Transverse colon (tissue), 4 donors: ENCODE measurements around the gene RABGEF1. TPM values are rescaled to one million over a fixed set of nuclear protein-coding genes. Genes with fewer than 3 reads are reported as not detected.

Source experiments
- DNase-seq: peaks from one replicate; pipeline ENCODE4 v3.0.0-alpha.2; 2019
- H3K27ac ChIP-seq, 4 donors: fragments of 200-600 bp; sonication (generic); 2 replicates each; pipeline ENCODE4 v1.5.1; 2016 to 2018; ENCODE audit warnings: inconsistent platforms in 4 of 4
- H3K27me3 ChIP-seq: fragments of 200-600 bp; sonication (generic); 2 replicates; pipeline ENCODE4 v1.5.1; 2017; ENCODE audit warnings: inconsistent platforms
- H3K36me3 ChIP-seq, 4 donors: fragments of 200-600 bp; sonication (generic); 2 replicates each; pipeline ENCODE4 v1.5.1; 2017 to 2019; ENCODE audit warnings: inconsistent platforms in 4 of 4
- H3K4me1 ChIP-seq, 4 donors: fragments of 200-600 bp; sonication (generic); 2 replicates each; pipeline ENCODE4 v1.5.1; 2017 to 2020; ENCODE audit warnings: inconsistent platforms in 4 of 4
- H3K4me3 ChIP-seq, 4 donors: fragments of 200-600 bp; sonication (generic); 1 replicate in 1 of 4; 2 replicates in 3 of 4; pipeline versions ENCODE4 v1.5.1 to v1.6.1; 2017 to 2019; ENCODE audit warnings: inconsistent platforms in 4 of 4
- H3K9me3 ChIP-seq, 2 donors: fragments of 200-600 bp; sonication (generic); 2 replicates each; pipeline ENCODE4 v1.5.1; 2017 to 2019; ENCODE audit warnings: inconsistent platforms in 2 of 2
- CTCF ChIP-seq, 5 experiments: fragments of 200-600 bp in 3 of 5; fragments of 450-650 bp in 2 of 5; sonication (generic) in 3 of 5; IDR thresholded peaks; 1 replicate in 2 of 5; 2 replicates in 3 of 5; pipeline ENCODE4 v1.5.1; 2016 to 2017; ENCODE audit warnings: antibody characterized with exemption in 5 of 5, inconsistent platforms in 3 of 5, mild to moderate bottlenecking in 2 of 5, moderate library complexity in 1 of 5
- EP300 ChIP-seq: sonication (generic); formaldehyde crosslinking; IDR thresholded peaks from one replicate; pipeline ENCODE4 v1.6.1; 2017; ENCODE audit warnings: antibody characterized with exemption, low read depth
- POLR2A ChIP-seq: fragments of 450-650 bp; IDR thresholded peaks from one replicate; pipeline ENCODE4 v1.6.1; 2016; ENCODE audit warnings: antibody characterized with exemption, mild to moderate bottlenecking, moderate library complexity
- POLR2AphosphoS5 ChIP-seq, 3 donors: sonication (generic); formaldehyde crosslinking; IDR thresholded peaks; one replicate each; pipeline ENCODE4 v1.6.1; 2016; ENCODE audit warnings: antibody characterized with exemption in 3 of 3
- WGBS, 2 donors: methylation state at CpG; one replicate each; pipeline ENCODE4 v1.1.5; 2018; ENCODE audit warnings: low coverage in 1 of 2; 5-methylcytosine and 5-hydroxymethylcytosine counted together
- in situ Hi-C, 4 donors: fragments of 200-750 bp; cut with MboI; loops; one replicate each; pipeline versions ENCODE4 v1.15.0 to v1.15.1; 2017; ENCODE audit warnings: low sequenced_read_pairs in 3 of 4, low pct_ligation_motif_present in 1 of 4, low pct_unique_long_range_greater_than_20kb in 1 of 4
- intact Hi-C: fragments of 100-400 bp; cut with DNase I; formaldehyde crosslinking; loops from one replicate; pipeline ENCODE4 v1.15.1; 2023; ENCODE audit warnings: low total_unique reads
- total RNA-seq, 4 donors: library from RNA; depleted of rRNA; stranded (reverse); fragments of >200 nt; gene quantifications; one replicate each; pipeline ENCODE4 v1.1.0, GENCODE V29; 2016

The RABGEF1 gene
- total RNA-seq, 4 donors from 2014 or later = 12.7 to 32.9 (median 30.4) TPM

- 95% methylated on average over 2 of the region's 2 CpGs; no CpG with 5 or more reads in 1 of the 2 donors for WGBS, 2 donors
- in situ Hi-C loops = no loop called here
Observed at GRCh38 chr7:66725843-66726242, 14.7 kb upstream of the RABGEF1 start.

GRCh38 chr7:66727058-66727457 is 13.5 kb upstream of the RABGEF1 start:
- H3K4me3 ChIP-seq = no peak overlapping the region
- no peak for DNase-seq
- WGBS, 2 donors = 91 to 100% methylated on average over 2 to 3 of the region's 3 CpGs
- H3K27me3 ChIP-seq = no peaks in the 10 kb centered on the region
- no peak overlapping the region for H3K27ac ChIP-seq
- TF ChIP-seq EP300 = no peak
- H3K36me3 ChIP-seq = peaks cover 0 to 20% (median 3%) of the 10 kb centered on the region in 4 donors
- intact Hi-C loops = no loop called here
- in situ Hi-C loops = no loop called here
- H3K4me1 ChIP-seq = no peaks in the 10 kb centered on the region
- peaks cover 10 to 14% of the 10 kb centered on the region in 2 donors for H3K9me3 ChIP-seq

More at GRCh38 chr7:66725843-66726242, 14.7 kb upstream of the RABGEF1 start:
- Histone ChIP-seq H3K27me3 (no peaks in the 10 kb centered on the region), H3K27ac (no peak overlapping the region), H3K9me3 (peaks cover 10 to 14% of the 10 kb centered on the region in 2 donors), H3K36me3 (peaks cover 0 to 20% (median 3%) of the 10 kb centered on the region in 4 donors), H3K4me3 (no peak overlapping the region), H3K4me1 (no peaks in the 10 kb centered on the region)
- intact Hi-C loops = no loop called here
- no peak for DNase-seq
- TF ChIP-seq POLR2A (no peak), EP300 (no peak), CTCF (IDR thresholded peaks at IDR 0.05) (no peak), POLR2AphosphoS5 (IDR thresholded peaks at IDR 0.05) (no peak)

DNA sequence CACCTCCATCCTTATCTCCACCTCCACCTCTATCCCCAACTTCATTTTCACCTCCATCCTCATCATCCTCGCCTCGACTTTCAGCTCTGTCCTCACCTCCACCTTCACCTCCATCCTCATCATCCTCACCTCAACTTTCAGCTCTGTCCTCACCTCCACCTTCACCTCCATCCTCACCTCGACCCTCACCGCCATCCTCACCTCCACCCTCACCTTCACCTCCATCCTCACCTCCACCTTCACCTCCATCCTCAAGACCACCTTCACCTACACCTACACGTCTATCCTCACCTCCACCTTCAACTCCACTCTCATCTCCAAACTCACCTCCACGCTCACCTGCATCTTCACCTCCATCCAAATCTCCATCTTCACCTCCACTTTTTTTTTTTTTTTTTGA is 12.0 kb upstream of the RABGEF1 start:
- in situ Hi-C loops = no loop called here
- no peak for DNase-seq
- no peaks in the 10 kb centered on the region for H3K27me3 ChIP-seq

DNA sequence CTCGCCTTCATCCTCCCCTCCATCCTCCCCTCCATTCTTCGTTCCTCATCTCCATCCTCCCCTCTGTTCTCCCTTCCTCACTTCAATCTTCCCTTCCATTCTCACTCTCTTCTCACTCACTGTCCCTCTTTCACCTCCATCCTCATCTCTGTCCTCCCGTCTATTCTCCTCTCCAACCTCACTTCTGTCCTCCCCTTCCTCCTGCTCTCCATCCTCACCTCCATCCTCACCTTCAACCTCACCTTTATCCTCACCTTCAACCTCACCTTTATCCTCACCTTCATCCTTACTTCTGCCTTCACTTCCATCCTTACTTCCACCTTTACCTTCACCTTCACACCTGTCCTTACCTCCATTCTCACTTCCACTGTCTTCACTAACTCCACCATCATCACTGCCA is 11.3 kb upstream of the RABGEF1 start:
- DNase-seq = no peak
- Histone ChIP-seq H3K9me3 (peaks cover 5% of the 10 kb centered on the region in 2 donors), H3K27ac (no peak overlapping the region), H3K4me1 (no peaks in the 10 kb centered on the region), H3K27me3 (no peaks in the 10 kb centered on the region), H3K36me3 (peaks cover 0 to 7% (median 2%) of the 10 kb centered on the region in 4 donors), H3K4me3 (no peak overlapping the region)
- WGBS, 2 donors = 93 to 97% methylated on average over 3 of the region's 3 CpGs
- intact Hi-C loops = no loop called here
- no peak for TF ChIP-seq POLR2AphosphoS5 (IDR thresholded peaks at IDR 0.05)
- TF ChIP-seq EP300 = no peak
- no peak for TF ChIP-seq POLR2A
- TF ChIP-seq CTCF (IDR thresholded peaks at IDR 0.05) = no peak
- in situ Hi-C loops = no loop called here

More for the DNA sequence above, 12.0 kb upstream of the RABGEF1 start:
- intact Hi-C loops = no loop called here
- no peak for TF ChIP-seq POLR2A
- no peak for TF ChIP-seq EP300
- no peak for TF ChIP-seq CTCF (IDR thresholded peaks at IDR 0.05)
- TF ChIP-seq POLR2AphosphoS5 (IDR thresholded peaks at IDR 0.05) = no peak
- Histone ChIP-seq H3K4me3 (no peak overlapping the region), H3K4me1 (no peaks in the 10 kb centered on the region), H3K27ac (no peak overlapping the region), H3K36me3 (peaks cover 0 to 13% (median 3%) of the 10 kb centered on the region in 4 donors), H3K9me3 (peaks cover 10 to 12% of the 10 kb centered on the region in 2 donors)
- WGBS, 2 donors = 90 to 93% methylated on average over 6 of the region's 6 CpGs

- Histone ChIP-seq H3K27ac (no peak overlapping the region), H3K36me3 (no peaks in the 10 kb centered on the region), H3K27me3 (no peaks in the 10 kb centered on the region), H3K9me3 (no peaks in the 10 kb centered on the region), H3K4me1 (peaks cover 0 to 8% (median 0%) of the 10 kb centered on the region in 4 donors), H3K4me3 (no peak overlapping the region)
- 74% methylated on average over 7 of the region's 11 CpGs; no CpG with 5 or more reads in 1 of the 2 donors for WGBS, 2 donors
- TF ChIP-seq CTCF (IDR thresholded peaks at IDR 0.05) (no peak), POLR2AphosphoS5 (IDR thresholded peaks at IDR 0.05) (no peak), POLR2A (no peak), EP300 (no peak)
- intact Hi-C loops = no loop called here
- in situ Hi-C loops = loop anchor here in 1 of 4 donors (10.0 kb wide), 1 partner anchor 47 kb away; no protein-coding TSS in a partner anchor
- no peak for DNase-seq
Observed at GRCh38 chr7:66731986-66732385, 8.5 kb upstream of the RABGEF1 start.
